HCT116 (cell line): ENCODE measurements around the gene WBP1. TPM values are rescaled to one million over a fixed set of nuclear protein-coding genes. Genes with fewer than 3 reads are reported as not detected.

Experiments
- ATAC-seq: fragments of 200-7000 bp; cut with Tn5 transposase; 2 replicates; pipeline ENCODE4 v1.9.1; 2020; ENCODE audit warnings: mild to moderate bottlenecking, moderate library complexity
- BruUV-seq: library from RNA; stranded (reverse); fragments of 400-500 nt; replicated peaks from 2 replicates; lab custom pipeline; 2021; lab: Mats Ljungman, UMichigan
- CTCF ChIA-PET: fragments of 300-600 bp; sonication (Branson Sonifier 250); formaldehyde crosslinking; loops from one replicate; lab custom pipeline; 2021; ENCODE audit warnings: antibody characterized with exemption; lab: Charles Lee
- POLR2A ChIA-PET: fragments of 300-600, 350-600 bp; sonication (Branson Sonifier 250); formaldehyde crosslinking; loops from one replicate; lab custom pipeline; 2021; ENCODE audit warnings: antibody characterized with exemption; lab: Charles Lee
- RAD21 ChIA-PET, 2 experiments: fragments of 300-600 bp; sonication (Branson Sonifier 250); formaldehyde crosslinking; loops; one replicate each; lab custom pipeline; 2023; ENCODE audit warnings: low total read pairs in 2 of 2; ENCODE audit not compliant: uncharacterized antibody in 2 of 2, unreplicated experiment in 2 of 2, low non-redundant PET in 1 of 2; lab: Charles Lee
- DNase-seq: peaks from one replicate; pipeline ENCODE4 v3.0.0-alpha.2; 2010; ENCODE audit warnings: low read depth, low spot score
- H2AFZ ChIP-seq: fragments of 200-600 bp; shearing (Covaris generic), sonication (generic); 2 replicates; pipeline ENCODE4 v1.6.1; 2017; ENCODE audit warnings: low read depth, mixed run types, mixed read lengths, antibody characterized with exemption, low read length; ENCODE audit not compliant: poor library complexity, severe bottlenecking
- H3K27ac ChIP-seq: 2 replicates; pipeline ENCODE4 v1.5.1; 2012; ENCODE audit warnings: low read depth, low read length
- H3K27me3 ChIP-seq: fragments of 200-600 bp; sonication (generic); 2 replicates; pipeline ENCODE4 v1.6.1; 2016; ENCODE audit warnings: mixed run types, low read length, mixed read lengths; ENCODE audit not compliant: insufficient read depth
- H3K36me3 ChIP-seq, 2 experiments: fragments of 200-500 bp in 1 of 2; fragments of 200-600 bp in 1 of 2; sonication (Bioruptor generic) in 1 of 2; sonication (generic) in 1 of 2; 2 replicates each; pipeline versions ENCODE4 v1.5.1 to v1.6.1; 2014 to 2016; ENCODE audit warnings: low read length in 2 of 2, inconsistent platforms in 1 of 2, mixed read lengths in 1 of 2, mixed run types in 1 of 2; ENCODE audit not compliant: insufficient read depth in 2 of 2, control insufficient read depth in 1 of 2
- H3K4me1 ChIP-seq, 2 experiments: fragments of 200-600 bp in 1 of 2; sonication (generic) in 1 of 2; 2 replicates each; pipeline versions ENCODE4 v1.5.1 to v1.6.1; 2012 to 2017; ENCODE audit warnings: low read length in 2 of 2, inconsistent platforms in 1 of 2, mild to moderate bottlenecking in 1 of 2, mixed read lengths in 1 of 2, mixed run types in 1 of 2, moderate library complexity in 1 of 2; ENCODE audit not compliant: insufficient read depth in 2 of 2, control insufficient read depth in 1 of 2
- H3K4me2 ChIP-seq: fragments of 200-600 bp; sonication (generic); 2 replicates; pipeline ENCODE4 v1.6.1; 2017; ENCODE audit warnings: mixed run types, low read length, mixed read lengths
- H3K4me3 ChIP-seq, 2 experiments: fragments of 200-600 bp in 1 of 2; sonication (generic) in 1 of 2; replicated peaks in 1 of 2; 2 replicates each; pipeline ENCODE4 v1.5.1; 2011 to 2016; ENCODE audit warnings: low read length in 2 of 2, control low read depth in 1 of 2, low read depth in 1 of 2, mild to moderate bottlenecking in 1 of 2, mixed read lengths in 1 of 2, mixed run types in 1 of 2
- H3K79me2 ChIP-seq: fragments of 200-600 bp; sonication (generic); 2 replicates; pipeline ENCODE4 v1.6.1; 2017; ENCODE audit warnings: mild to moderate bottlenecking, mixed run types, low read length, moderate library complexity, mixed read lengths; ENCODE audit not compliant: insufficient read depth
- H3K9ac ChIP-seq: fragments of 200-600 bp; sonication (generic); 2 replicates; pipeline ENCODE4 v1.6.1; 2016; ENCODE audit warnings: low read length, mixed read lengths
- H3K9me2 ChIP-seq: fragments of 200-600 bp; sonication (generic), shearing (Covaris generic); 2 replicates; pipeline ENCODE4 v1.6.1; 2017; ENCODE audit warnings: mixed run types, mild to moderate bottlenecking, moderate library complexity; ENCODE audit not compliant: insufficient read depth
- H3K9me3 ChIP-seq, 2 experiments: fragments of 200-500 bp in 1 of 2; fragments of 200-600 bp in 1 of 2; sonication (Bioruptor generic) in 1 of 2; sonication (generic) in 1 of 2; 2 replicates each; pipeline ENCODE4 v1.6.1; 2014 to 2017; ENCODE audit warnings: low read length in 2 of 2, mixed read lengths in 2 of 2, inconsistent platforms in 1 of 2, low read depth in 1 of 2, mild to moderate bottlenecking in 1 of 2, mixed run types in 1 of 2, moderate library complexity in 1 of 2; ENCODE audit not compliant: control insufficient read depth in 1 of 2, insufficient read depth in 1 of 2
- H4K20me1 ChIP-seq: fragments of 200-600 bp; sonication (generic), shearing (Covaris generic); 2 replicates; pipeline ENCODE4 v1.6.1; 2017; ENCODE audit warnings: mixed run types, mild to moderate bottlenecking, moderate library complexity; ENCODE audit not compliant: insufficient read depth
- CBX3 ChIP-seq: IDR thresholded peaks from 2 replicates; pipeline ENCODE4 v1.6.1; 2012; ENCODE audit warnings: low read depth
- CTCF ChIP-seq, 3 experiments: fragments of 200-600 bp in 1 of 3; sonication (generic) in 1 of 3; IDR thresholded peaks in 2 of 3; conservative IDR thresholded peaks in 1 of 3; 2 replicates each; pipeline ENCODE4 v1.5.1; 2012 to 2017; ENCODE audit warnings: low read depth in 2 of 3, low read length in 2 of 3, antibody characterized with exemption in 1 of 3, borderline replicate concordance in 1 of 3, control low read depth in 1 of 3, mild to moderate bottlenecking in 1 of 3, mixed read lengths in 1 of 3, mixed run types in 1 of 3, moderate library complexity in 1 of 3; ENCODE audit not compliant: insufficient read depth in 1 of 3
- ELF1 ChIP-seq: IDR thresholded peaks from 2 replicates; pipeline ENCODE4 v1.6.1; 2012; ENCODE audit warnings: low read depth, borderline replicate concordance
- JUND ChIP-seq: IDR thresholded peaks from 2 replicates; pipeline ENCODE4 v1.6.1; 2012
- POLR2A ChIP-seq: IDR thresholded peaks from 2 replicates; pipeline ENCODE4 v1.7.0; 2011; ENCODE audit warnings: borderline replicate concordance; ENCODE audit not compliant: insufficient read depth, insufficient read length; ENCODE audit errors: extremely low read depth
- RAD21 ChIP-seq: IDR thresholded peaks from 2 replicates; pipeline ENCODE4 v1.6.1; 2012; ENCODE audit warnings: low read depth, mild to moderate bottlenecking
- SRF ChIP-seq: IDR thresholded peaks from 2 replicates; pipeline ENCODE4 v1.6.1; 2012; ENCODE audit warnings: low read depth
- ZFX ChIP-seq: fragments of 450-650 bp; IDR thresholded peaks from 2 replicates; pipeline ENCODE4 v1.6.1; 2017
- ZNF274 ChIP-seq: fragments of 200-500 bp; sonication (Bioruptor generic); IDR thresholded peaks from 2 replicates; pipeline ENCODE4 v1.6.1; 2014; ENCODE audit warnings: mild to moderate bottlenecking, low read depth, low read length, inconsistent platforms
- intact Hi-C: fragments of 100-400 bp; cut with micrococcal nuclease; formaldehyde crosslinking; loops from 2 replicates; pipeline ENCODE4 v1.10.0; 2022
- total RNA-seq: library from RNA; stranded (reverse); gene quantifications from one replicate; pipeline ENCODE4 v1.2.1, GENCODE V29; 2021; ENCODE audit not compliant: unreplicated experiment

WBP1 gene
- total RNA-seq, 1 experiment from 2014 or later: 64.7 TPM

GRCh38 chr2:74447230-74447999, 10.8 kb upstream of the WBP1 start:
- H3K4me1 ChIP-seq: peaks cover 20 to 33% of the 10 kb centered on the region in 2 experiments
- H3K79me2 ChIP-seq: no peaks in the 10 kb centered on the region
- no peak overlapping the region for H3K4me3 ChIP-seq
- no peaks in the 10 kb centered on the region for H3K27me3 ChIP-seq
- H4K20me1 ChIP-seq: no peaks in the 10 kb centered on the region
- H3K9me3 ChIP-seq: no peaks in the 10 kb centered on the region
- H3K9me2 ChIP-seq: no peaks in the 10 kb centered on the region
- ChIA-PET CTCF (no interaction called here), RAD21 (no interaction called here), POLR2A (no interaction called here)
- TF ChIP-seq CTCF (IDR thresholded peaks at IDR 0.05 in 2 of 3, conservative IDR thresholded peaks at IDR 0.05 in 1 of 3; ENCODE audit: borderline replicate concordance in 1 of 3, insufficient read depth in 1 of 3, low read depth in 2 of 3, low read length in 2 of 3) (no peak), RAD21 (no peak), CBX3 (no peak), POLR2A (no peak), JUND (no peak), SRF (no peak), ELF1 (no peak), ZNF274 (no peak)
- no peak overlapping the region for H3K27ac ChIP-seq
- intact Hi-C loops: no loop called here
- no TSS peak for BruUV-seq
- DNase-seq: no peak
- ATAC-seq: no peak
- no peaks in the 10 kb centered on the region for H3K36me3 ChIP-seq
- H3K9ac ChIP-seq: no peak overlapping the region
- no peak overlapping the region for H3K4me2 ChIP-seq
- H2AFZ ChIP-seq: no peak overlapping the region

GRCh38 chr2:74448771-74449170, 9.5 kb upstream of the WBP1 start:
- Histone ChIP-seq H3K4me3 (no peak overlapping the region), H3K4me1 (peaks cover 12 to 25% of the 10 kb centered on the region in 2 experiments), H3K9me2 (no peaks in the 10 kb centered on the region), H3K4me2 (no peak overlapping the region), H3K27ac (no peak overlapping the region), H3K9ac (no peak overlapping the region), H3K79me2 (no peaks in the 10 kb centered on the region), H2AFZ (no peak overlapping the region), H4K20me1 (no peaks in the 10 kb centered on the region), H3K9me3 (no peaks in the 10 kb centered on the region), H3K27me3 (no peaks in the 10 kb centered on the region), H3K36me3 (no peaks in the 10 kb centered on the region)
- no peak for TF ChIP-seq ZFX
- DNase-seq (no peak), ATAC-seq (no peak)
- intact Hi-C loops: no loop called here
- ChIA-PET POLR2A (interaction anchor here (1.2 kb wide), 1 partner anchor 8 kb away, joined by 3 read pairs; no protein-coding TSS in a partner anchor), CTCF (no interaction called here), RAD21 (no interaction called here)
- no TSS peak for BruUV-seq
